ENCODE results near the gene GBX1.

Gene GBX1

GRCh38 chr7:151175793-151176311 lies 8.4 kb upstream of the GBX1 start:
- Histone ChIP-seq H3K79me2 (ENCODE audit: low read length) (no peaks in the 10 kb centered on the region), H3K4me2 (ENCODE audit: low read length) (no peak overlapping the region), H3K4me1 (ENCODE audit: low read length) (peaks cover 7% of the 10 kb centered on the region), H4K20me1 (ENCODE audit: insufficient read depth, low read length) (peaks cover 4% of the 10 kb centered on the region; the same call in 1 of the 2 replicates), H3K27me3 (ENCODE audit: low read depth, low read length) (peaks cover 66% of the 10 kb centered on the region), H3K9me3 (ENCODE audit: insufficient read depth, low read length) (no peaks in the 10 kb centered on the region), H3K36me3 (replicated peaks; ENCODE audit: low read depth, low read length) (no peaks in the 10 kb centered on the region), H3K27ac (ENCODE audit: low read length) (no peak overlapping the region), H3K4me3 (ENCODE audit: low read length) (no peak overlapping the region), H3K9ac (ENCODE audit: low read length) (no peak overlapping the region), H2AFZ (ENCODE audit: low read depth, low read length) (no peak overlapping the region)
- TF ChIP-seq EZH2phosphoT487 (IDR thresholded peaks at IDR 0.05; ENCODE audit: low read depth) (no peak), CTCF (IDR thresholded peaks at IDR 0.05; ENCODE audit: low read depth, low read length) (no peak)

DNA sequence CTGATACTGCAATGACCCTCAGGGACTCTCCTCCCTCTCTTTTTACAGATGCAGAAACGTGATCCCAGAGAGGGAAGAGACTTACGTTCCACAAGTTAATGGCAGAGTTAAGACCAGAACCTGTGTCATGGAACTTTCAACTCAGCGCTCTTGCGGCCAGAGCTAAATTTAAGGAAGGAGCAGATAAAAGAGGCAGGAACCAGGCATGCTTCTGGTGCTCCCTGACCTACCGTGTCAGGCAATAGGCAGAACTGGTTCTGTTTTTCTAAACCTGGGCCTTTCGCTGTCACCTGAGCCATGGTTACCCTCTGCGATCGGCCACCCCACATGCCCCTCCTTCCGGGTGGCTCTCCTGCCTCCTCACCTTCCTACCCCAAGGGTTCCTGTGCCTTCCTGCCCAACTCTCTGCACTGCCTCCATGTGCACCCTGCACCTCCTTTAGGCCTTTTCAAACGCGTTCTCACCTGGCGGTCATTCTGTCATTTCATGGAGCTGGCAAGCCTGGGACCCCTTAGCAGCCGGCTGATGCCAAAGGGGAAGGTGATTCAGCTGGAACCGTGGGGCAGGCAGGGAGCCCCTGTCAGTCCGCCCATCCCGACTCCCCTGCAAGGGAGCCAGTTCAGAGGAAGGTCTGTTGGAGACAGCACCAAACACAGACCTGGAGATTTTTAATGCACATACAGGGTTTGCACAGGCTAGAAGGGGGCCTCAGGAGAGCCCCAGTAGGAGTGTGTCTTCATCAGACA lies 7.7 kb upstream of the GBX1 start:
- Histone ChIP-seq H3K4me3 (ENCODE audit: low read length) (no peak overlapping the region), H3K9me3 (ENCODE audit: insufficient read depth, low read length) (no peaks in the 10 kb centered on the region), H3K4me1 (ENCODE audit: low read length) (peaks cover 7% of the 10 kb centered on the region), H4K20me1 (ENCODE audit: insufficient read depth, low read length) (peaks cover 4% of the 10 kb centered on the region; the same call in 1 of the 2 replicates), H3K79me2 (ENCODE audit: low read length) (no peaks in the 10 kb centered on the region), H3K27ac (ENCODE audit: low read length) (no peak overlapping the region), H3K9ac (ENCODE audit: low read length) (no peak overlapping the region), H3K4me2 (ENCODE audit: low read length) (no peak overlapping the region), H2AFZ (ENCODE audit: low read depth, low read length) (no peak overlapping the region), H3K27me3 (ENCODE audit: low read depth, low read length) (peaks cover 61% of the 10 kb centered on the region), H3K36me3 (replicated peaks; ENCODE audit: low read depth, low read length) (no peaks in the 10 kb centered on the region)
- TF ChIP-seq CTCF (IDR thresholded peaks at IDR 0.05; ENCODE audit: low read depth, low read length) (no peak), EZH2phosphoT487 (IDR thresholded peaks at IDR 0.05; ENCODE audit: low read depth) (no peak)

- Histone ChIP-seq H3K27me3 (ENCODE audit: low read depth, low read length) (peaks cover 61% of the 10 kb centered on the region), H3K79me2 (ENCODE audit: low read length) (no peaks in the 10 kb centered on the region), H3K9ac (ENCODE audit: low read length) (no peak overlapping the region), H2AFZ (ENCODE audit: low read depth, low read length) (no peak overlapping the region), H3K9me3 (ENCODE audit: insufficient read depth, low read length) (no peaks in the 10 kb centered on the region), H3K4me3 (ENCODE audit: low read length) (no peak overlapping the region), H3K27ac (ENCODE audit: low read length) (no peak overlapping the region), H4K20me1 (ENCODE audit: insufficient read depth, low read length) (peaks cover 4% of the 10 kb centered on the region; the same call in 1 of the 2 replicates), H3K36me3 (replicated peaks; ENCODE audit: low read depth, low read length) (no peaks in the 10 kb centered on the region), H3K4me1 (ENCODE audit: low read length) (peaks cover 7% of the 10 kb centered on the region), H3K4me2 (ENCODE audit: low read length) (no peak overlapping the region)
- no peak for TF ChIP-seq CTCF (IDR thresholded peaks at IDR 0.05; ENCODE audit: low read depth, low read length)
Measured at GRCh38 chr7:151174246-151175046, 7.0 kb upstream of the GBX1 start.
